HG03159 (cell line): ENCODE data around the gene CLDND1.
A peak's percentile ranks its signal among the peaks of the same experiment; 100 is the strongest.
"Not testable (repeated sequence)": the region's sequence is repeated elsewhere in the genome, so short reads cannot be mapped to it uniquely, and the experiment has no call there.

Source experiments
- ATAC-seq: cut with Tn5 transposase; IDR thresholded peaks from one replicate; pipeline ENCODE4 v1.9.1; 2021; ENCODE audit warnings: mild to moderate bottlenecking, moderate library complexity; ENCODE audit not compliant: unreplicated experiment

Gene CLDND1

GRCh38 chr3:98522544-98523281 lies at the start of gene CLDND1:
Gene CLDND1, minus strand, starts transcription at chr3:98522902. Its CDS starts 1,478 bp downstream, at chr3:98521424.
- peak; percentile 89 for ATAC-seq

DNA sequence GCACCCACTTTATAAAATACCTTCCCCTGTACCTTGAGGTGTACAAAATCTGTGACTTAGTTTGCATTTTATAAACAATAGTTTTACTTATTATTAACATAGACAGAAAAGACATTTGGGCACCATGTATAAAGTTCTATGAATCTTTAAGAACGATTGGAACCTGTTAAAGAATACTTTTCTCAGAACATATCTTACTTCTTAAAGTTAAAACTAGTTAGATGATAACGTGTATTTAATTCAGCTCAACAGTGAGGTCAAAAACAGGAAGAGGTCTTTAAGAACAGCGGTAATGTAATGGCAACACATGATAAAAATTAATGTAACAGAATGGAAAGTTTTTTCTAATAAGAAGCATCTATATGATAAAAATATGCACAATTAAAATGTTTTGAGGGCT lies 45.7 kb upstream of the CLDND1 start:
- ATAC-seq = no peak

DNA sequence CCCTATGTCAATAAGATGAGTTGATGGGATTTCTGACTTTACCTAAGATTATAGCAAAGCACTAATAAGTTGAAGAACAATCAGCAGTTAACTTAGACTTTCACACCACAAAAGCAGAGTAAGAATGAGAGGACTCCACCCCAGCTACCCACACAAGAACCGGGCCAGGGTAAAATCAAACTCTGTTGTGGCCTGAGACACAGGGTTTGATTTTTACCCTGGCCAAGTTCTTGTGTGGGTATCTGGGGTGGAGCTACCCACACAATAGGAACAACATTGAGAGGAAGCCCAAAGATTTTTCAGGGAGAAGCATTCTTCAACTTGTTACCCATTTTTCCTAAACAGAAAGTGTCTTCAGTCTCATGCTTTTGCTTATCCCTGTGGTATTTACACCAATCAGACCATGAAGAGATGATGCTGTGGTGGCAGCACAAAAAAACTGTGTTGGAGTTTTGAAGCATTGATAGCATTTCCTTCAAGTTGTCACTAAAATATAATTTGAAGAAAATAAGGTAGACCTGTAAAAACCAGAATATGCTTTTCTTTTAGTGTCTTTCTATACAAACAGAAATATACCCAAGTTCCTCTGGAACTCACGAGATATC lies 45.1 kb upstream of the CLDND1 start:
- peak; percentile 24 for ATAC-seq

DNA sequence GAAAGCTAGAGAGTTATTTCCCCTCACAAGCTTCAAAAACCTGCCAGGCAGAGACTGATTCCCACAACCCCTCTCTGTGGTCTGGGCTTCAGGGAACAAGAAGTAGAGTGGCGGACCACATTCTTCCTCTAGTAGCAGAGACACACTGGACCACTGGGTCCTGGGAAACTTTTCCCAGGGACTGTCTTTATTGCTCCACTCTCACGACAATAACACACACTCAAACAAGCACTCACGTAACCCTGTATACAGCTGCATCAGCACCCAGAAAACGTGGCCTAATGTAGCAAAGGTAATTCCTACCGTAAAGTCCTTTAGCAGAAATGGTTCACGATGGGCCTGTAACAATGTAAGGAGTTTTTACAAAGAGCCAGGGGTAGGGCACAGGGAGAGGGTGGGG lies 43.1 kb upstream of the CLDND1 start:
- ATAC-seq = no peak

- no peak for ATAC-seq
Measured at GRCh38 chr3:98565237-98565643, 42.5 kb upstream of the CLDND1 start.

DNA sequence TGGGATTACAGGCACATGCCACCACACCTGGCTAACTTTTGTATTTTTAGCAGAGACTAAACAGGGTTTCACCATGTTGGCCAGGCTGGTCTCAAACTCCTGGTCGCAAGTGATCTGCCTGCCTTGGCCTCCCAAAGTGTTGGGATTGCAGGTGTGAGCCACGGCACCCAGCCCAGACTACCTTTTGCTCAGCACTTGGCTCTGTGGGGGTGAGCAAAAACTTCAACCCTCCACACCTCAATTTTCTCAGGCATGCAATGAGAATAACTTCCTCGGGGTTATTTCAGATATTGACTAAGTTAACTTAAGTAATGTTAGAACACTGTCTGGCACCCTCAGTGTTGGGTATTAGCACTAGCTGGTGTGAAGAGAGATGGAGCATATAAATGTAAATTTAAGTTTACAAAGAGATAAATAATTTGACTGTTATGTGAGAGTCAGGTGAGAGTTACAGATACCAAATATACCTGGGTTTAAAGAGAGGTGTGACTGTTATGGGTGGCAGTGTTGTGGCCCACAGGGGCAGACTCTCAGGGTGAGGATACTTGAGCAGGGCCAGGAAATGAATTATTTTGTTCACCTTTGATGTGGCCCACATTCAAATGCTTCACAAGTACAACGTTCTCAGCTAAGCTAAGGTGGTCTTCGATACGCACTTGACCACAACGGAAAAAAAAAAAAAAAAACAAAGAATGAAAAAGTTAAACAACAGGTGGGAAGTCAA lies 41.7 kb upstream of the CLDND1 start:
- peak; percentile 3 for ATAC-seq

DNA sequence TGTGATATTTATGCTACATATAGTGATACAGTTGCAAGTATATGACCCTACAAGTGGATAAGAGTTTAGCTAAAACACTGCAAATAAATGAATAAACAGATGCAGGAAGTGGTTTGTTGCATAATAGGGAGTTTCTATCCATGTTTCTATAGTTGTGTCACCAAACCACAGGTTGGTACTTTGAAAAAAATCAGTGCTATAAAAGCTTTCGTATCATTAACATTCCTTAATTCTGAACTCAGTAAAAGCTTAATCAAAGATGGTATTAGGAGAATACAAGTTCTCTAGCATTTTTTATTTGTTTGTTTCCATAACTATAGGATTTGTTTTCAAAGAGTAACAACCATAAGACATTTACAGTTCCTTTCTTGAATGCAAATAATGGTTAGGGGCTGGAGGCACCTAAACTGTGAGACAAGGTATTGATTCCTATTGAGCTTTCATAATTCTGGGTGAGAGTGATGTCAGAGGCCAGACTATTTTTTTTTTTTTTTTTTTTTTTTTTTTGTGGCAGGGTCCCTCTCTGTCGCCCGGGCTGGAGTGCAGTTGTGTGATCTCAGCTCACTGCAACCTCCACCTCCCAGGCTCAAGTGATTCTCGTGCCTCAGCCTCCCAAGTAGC lies 41.1 kb upstream of the CLDND1 start:
- ATAC-seq = peak; percentile 62

DNA sequence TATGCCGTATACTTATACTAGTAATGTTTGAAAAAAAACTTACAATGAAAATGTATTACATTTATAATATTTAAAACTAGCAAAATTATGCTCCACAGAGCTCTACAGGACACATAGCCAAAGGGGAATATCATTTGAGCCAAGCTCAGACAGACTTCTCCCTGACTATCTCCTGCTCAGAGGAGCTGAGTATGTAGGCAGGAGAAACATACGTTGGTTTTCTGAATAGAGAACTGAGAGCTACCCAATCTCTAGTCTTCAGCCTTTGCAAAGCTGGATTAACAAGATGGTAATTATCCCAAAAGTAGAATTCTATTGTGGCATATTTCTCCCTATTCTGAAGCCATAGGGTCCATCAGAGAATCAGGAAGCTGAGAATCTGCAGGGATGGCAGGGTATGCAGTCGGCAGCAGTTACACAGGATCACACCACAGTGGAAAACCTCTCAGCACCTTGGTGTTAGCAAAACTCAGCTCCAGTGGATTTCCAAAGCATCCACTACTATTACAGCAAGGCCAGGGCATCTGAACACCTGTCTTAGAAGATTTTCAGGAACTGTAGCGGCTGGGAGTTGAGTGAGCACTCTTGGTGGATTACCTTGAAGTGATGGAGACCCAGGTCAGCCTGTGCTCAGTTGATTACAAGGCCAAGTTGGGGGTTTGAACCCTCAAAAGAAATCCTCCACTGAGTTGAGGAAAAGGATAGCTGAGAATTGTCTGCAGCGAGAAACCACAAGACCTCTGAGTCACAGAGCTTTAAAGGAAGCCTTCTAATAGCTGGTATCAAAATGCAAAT lies 39.2 kb upstream of the CLDND1 start:
- ATAC-seq = peak; percentile 12

- ATAC-seq = no peak
Measured at GRCh38 chr3:98560911-98561310, 38.2 kb upstream of the CLDND1 start.

GRCh38 chr3:98559769-98560168 lies 37.1 kb upstream of the CLDND1 start:
- not testable (repeated sequence) for ATAC-seq

- no peak for ATAC-seq
Measured at GRCh38 chr3:98558100-98558827, 35.6 kb upstream of the CLDND1 start.

- ATAC-seq = no peak
Measured at GRCh38 chr3:98557324-98558010, 34.8 kb upstream of the CLDND1 start.

GRCh38 chr3:98556164-98557130 lies 33.7 kb upstream of the CLDND1 start:
- peak; percentile 80 for ATAC-seq

GRCh38 chr3:98555025-98555379 lies 32.3 kb upstream of the CLDND1 start:
- ATAC-seq = no peak

DNA sequence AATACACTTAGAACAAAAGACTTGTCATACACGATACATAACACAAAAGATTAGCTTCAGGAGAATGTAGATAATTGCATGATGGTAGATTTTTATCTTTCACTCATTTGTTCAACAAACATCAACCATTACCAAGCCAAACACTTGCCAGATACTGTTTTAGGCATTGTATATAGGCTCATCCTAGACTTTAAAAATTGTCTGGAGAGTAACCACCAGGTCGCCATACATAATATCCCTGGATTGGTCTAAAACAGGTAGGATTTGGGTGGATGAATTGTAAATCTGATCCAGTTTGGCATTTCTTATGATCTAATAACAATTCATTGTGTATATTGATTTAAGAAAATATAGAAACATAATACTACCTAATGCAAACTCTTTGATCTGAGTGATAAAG lies 31.9 kb upstream of the CLDND1 start:
- ATAC-seq = no peak

- no peak for ATAC-seq
Measured at GRCh38 chr3:98553753-98554152, 31.1 kb upstream of the CLDND1 start.

GRCh38 chr3:98553021-98553563 lies 30.4 kb upstream of the CLDND1 start:
- ATAC-seq = no peak
